HG03196 (cell line): ENCODE measurements around the gene CFAP43.

Experiments
- ATAC-seq: cut with Tn5 transposase; IDR thresholded peaks from one replicate; pipeline ENCODE4 v1.9.1; 2021; ENCODE audit not compliant: unreplicated experiment

Gene CFAP43

GRCh38 chr10:104099941-104100340 lies 132.2 kb downstream of the CFAP43 start:
- no peak for ATAC-seq

- ATAC-seq = no peak
These were observed 132.9 kb downstream of the CFAP43 start for GRCh38 chr10:104099269-104099668.

- ATAC-seq = no peak
These were observed 133.7 kb downstream of the CFAP43 start for GRCh38 chr10:104098358-104098925.

GRCh38 chr10:104096692-104097091 lies 135.5 kb downstream of the CFAP43 start:
- no peak for ATAC-seq

- ATAC-seq = no peak
These were observed 139.4 kb downstream of the CFAP43 start for GRCh38 chr10:104092749-104093148.

GRCh38 chr10:104090611-104091010 lies 141.6 kb downstream of the CFAP43 start:
- no peak for ATAC-seq

GRCh38 chr10:104089621-104090020 lies 142.5 kb downstream of the CFAP43 start:
- ATAC-seq = no peak

- ATAC-seq = no peak
These were observed 143.9 kb downstream of the CFAP43 start for GRCh38 chr10:104088239-104088638.

- no peak for ATAC-seq
These were observed 146.3 kb downstream of the CFAP43 start, which contains the start of gene COL17A1 for GRCh38 chr10:104085801-104086400. Gene COL17A1, minus strand, starts transcription at chr10:104085880. Its CDS starts 5,207 bp downstream, at chr10:104080673.

- no peak for ATAC-seq
These were observed 147.6 kb downstream of the CFAP43 start for GRCh38 chr10:104084482-104085142.

- ATAC-seq = no peak
These were observed 150.2 kb downstream of the CFAP43 start for GRCh38 chr10:104081998-104082397.

- no peak for ATAC-seq
These were observed 151.4 kb downstream of the CFAP43 start for GRCh38 chr10:104080762-104081161.
